ENCODE results near the gene NRXN3. TPM values are rescaled to one million over a fixed set of nuclear protein-coding genes. Genes with fewer than 3 reads are reported as not detected.

NRXN3 gene
- total and polyA plus RNA-seq, 2 experiments from 2014 or later: 1.0 to 1.8 TPM

GRCh38 chr14:78872837-78873236, 702.7 kb downstream of the NRXN3 start:
- Histone ChIP-seq H3K9me2 (ENCODE audit: insufficient read depth) (0 out of 2 replicates have a peak, but pooled peaks cover 6% of the 10 kb centered on the region), H3K4me1 (ENCODE audit: insufficient read depth) (peaks cover 14% of the 10 kb centered on the region), H3K4me2 (no peak overlapping the region), H3K27me3 (ENCODE audit: insufficient read depth) (no peaks in the 10 kb centered on the region), H3F3A (replicated peaks; ENCODE audit: low read depth) (no peaks in the 10 kb centered on the region), H2AFZ (no peak overlapping the region), H4K20me1 (replicated peaks; ENCODE audit: insufficient read depth) (no peaks in the 10 kb centered on the region), H3K36me3 (ENCODE audit: insufficient read depth) (no peaks in the 10 kb centered on the region), H3K27ac (ENCODE audit: low read depth) (no peak overlapping the region), H3K79me2 (replicated peaks; ENCODE audit: insufficient read depth) (no peaks in the 10 kb centered on the region), H3K4me3 (no peak overlapping the region)
- no peaks in the 10 kb centered on the region for H3K27me3 Mint-ChIP-seq (ENCODE audit: insufficient read depth, low read depth, poor library complexity)
- no peak overlapping the region for H3K27ac Mint-ChIP-seq
- no peak for DNase-seq (ENCODE audit: low spot score)
- peaks cover 24% of the 10 kb centered on the region for H3K4me1 Mint-ChIP-seq
- ATAC-seq: no peak
- no peak overlapping the region for H3K4me3 Mint-ChIP-seq
- 0 out of 3 replicates have a peak, but pooled peaks cover 3% of the 10 kb centered on the region for H3K36me3 Mint-ChIP-seq (ENCODE audit: low read depth)
- H3K9me3 Mint-ChIP-seq: no peaks in the 10 kb centered on the region
- TF ChIP-seq ZNF331 (CRISPR knock-in tag; IDR thresholded peaks at IDR 0.05; ENCODE audit: low read depth) (no peak), STAT1 (IDR thresholded peaks at IDR 0.05; ENCODE audit: unreplicated experiment) (no peak), NANOG (IDR thresholded peaks at IDR 0.05; ENCODE audit: borderline replicate concordance) (no peak), POLR2AphosphoS5 (IDR thresholded peaks at IDR 0.05; ENCODE audit: low read depth) (no peak), JUNB (IDR thresholded peaks at IDR 0.05; ENCODE audit: unreplicated experiment) (no peak), EZH2 (IDR thresholded peaks at IDR 0.05; ENCODE audit: low read depth, unreplicated experiment) (no peak), CREB1 (CRISPR knock-in tag; IDR thresholded peaks at IDR 0.05; ENCODE audit: low read depth) (no peak), EZH2phosphoT487 (IDR thresholded peaks at IDR 0.05; ENCODE audit: unreplicated experiment) (no peak), ZNF114 (CRISPR knock-in tag; IDR thresholded peaks at IDR 0.05) (no peak)
- TF ChIP-seq, protein P1, sequence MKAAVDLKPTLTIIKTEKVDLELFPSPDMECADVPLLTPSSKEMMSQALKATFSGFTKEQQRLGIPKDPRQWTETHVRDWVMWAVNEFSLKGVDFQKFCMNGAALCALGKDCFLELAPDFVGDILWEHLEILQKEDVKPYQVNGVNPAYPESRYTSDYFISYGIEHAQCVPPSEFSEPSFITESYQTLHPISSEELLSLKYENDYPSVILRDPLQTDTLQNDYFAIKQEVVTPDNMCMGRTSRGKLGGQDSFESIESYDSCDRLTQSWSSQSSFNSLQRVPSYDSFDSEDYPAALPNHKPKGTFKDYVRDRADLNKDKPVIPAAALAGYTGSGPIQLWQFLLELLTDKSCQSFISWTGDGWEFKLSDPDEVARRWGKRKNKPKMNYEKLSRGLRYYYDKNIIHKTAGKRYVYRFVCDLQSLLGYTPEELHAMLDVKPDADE (IDR thresholded peaks at IDR 0.05): no peak
- TF ChIP-seq, protein P2, sequence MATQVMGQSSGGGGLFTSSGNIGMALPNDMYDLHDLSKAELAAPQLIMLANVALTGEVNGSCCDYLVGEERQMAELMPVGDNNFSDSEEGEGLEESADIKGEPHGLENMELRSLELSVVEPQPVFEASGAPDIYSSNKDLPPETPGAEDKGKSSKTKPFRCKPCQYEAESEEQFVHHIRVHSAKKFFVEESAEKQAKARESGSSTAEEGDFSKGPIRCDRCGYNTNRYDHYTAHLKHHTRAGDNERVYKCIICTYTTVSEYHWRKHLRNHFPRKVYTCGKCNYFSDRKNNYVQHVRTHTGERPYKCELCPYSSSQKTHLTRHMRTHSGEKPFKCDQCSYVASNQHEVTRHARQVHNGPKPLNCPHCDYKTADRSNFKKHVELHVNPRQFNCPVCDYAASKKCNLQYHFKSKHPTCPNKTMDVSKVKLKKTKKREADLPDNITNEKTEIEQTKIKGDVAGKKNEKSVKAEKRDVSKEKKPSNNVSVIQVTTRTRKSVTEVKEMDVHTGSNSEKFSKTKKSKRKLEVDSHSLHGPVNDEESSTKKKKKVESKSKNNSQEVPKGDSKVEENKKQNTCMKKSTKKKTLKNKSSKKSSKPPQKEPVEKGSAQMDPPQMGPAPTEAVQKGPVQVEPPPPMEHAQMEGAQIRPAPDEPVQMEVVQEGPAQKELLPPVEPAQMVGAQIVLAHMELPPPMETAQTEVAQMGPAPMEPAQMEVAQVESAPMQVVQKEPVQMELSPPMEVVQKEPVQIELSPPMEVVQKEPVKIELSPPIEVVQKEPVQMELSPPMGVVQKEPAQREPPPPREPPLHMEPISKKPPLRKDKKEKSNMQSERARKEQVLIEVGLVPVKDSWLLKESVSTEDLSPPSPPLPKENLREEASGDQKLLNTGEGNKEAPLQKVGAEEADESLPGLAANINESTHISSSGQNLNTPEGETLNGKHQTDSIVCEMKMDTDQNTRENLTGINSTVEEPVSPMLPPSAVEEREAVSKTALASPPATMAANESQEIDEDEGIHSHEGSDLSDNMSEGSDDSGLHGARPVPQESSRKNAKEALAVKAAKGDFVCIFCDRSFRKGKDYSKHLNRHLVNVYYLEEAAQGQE (IDR thresholded peaks at IDR 0.05; ENCODE audit: unreplicated experiment): no peak
- TF ChIP-seq, protein P3, sequence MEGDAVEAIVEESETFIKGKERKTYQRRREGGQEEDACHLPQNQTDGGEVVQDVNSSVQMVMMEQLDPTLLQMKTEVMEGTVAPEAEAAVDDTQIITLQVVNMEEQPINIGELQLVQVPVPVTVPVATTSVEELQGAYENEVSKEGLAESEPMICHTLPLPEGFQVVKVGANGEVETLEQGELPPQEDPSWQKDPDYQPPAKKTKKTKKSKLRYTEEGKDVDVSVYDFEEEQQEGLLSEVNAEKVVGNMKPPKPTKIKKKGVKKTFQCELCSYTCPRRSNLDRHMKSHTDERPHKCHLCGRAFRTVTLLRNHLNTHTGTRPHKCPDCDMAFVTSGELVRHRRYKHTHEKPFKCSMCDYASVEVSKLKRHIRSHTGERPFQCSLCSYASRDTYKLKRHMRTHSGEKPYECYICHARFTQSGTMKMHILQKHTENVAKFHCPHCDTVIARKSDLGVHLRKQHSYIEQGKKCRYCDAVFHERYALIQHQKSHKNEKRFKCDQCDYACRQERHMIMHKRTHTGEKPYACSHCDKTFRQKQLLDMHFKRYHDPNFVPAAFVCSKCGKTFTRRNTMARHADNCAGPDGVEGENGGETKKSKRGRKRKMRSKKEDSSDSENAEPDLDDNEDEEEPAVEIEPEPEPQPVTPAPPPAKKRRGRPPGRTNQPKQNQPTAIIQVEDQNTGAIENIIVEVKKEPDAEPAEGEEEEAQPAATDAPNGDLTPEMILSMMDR (conservative IDR thresholded peaks at IDR 0.05; ENCODE audit: low read depth in 2 of 2): no peak
- TF ChIP-seq, protein P4, sequence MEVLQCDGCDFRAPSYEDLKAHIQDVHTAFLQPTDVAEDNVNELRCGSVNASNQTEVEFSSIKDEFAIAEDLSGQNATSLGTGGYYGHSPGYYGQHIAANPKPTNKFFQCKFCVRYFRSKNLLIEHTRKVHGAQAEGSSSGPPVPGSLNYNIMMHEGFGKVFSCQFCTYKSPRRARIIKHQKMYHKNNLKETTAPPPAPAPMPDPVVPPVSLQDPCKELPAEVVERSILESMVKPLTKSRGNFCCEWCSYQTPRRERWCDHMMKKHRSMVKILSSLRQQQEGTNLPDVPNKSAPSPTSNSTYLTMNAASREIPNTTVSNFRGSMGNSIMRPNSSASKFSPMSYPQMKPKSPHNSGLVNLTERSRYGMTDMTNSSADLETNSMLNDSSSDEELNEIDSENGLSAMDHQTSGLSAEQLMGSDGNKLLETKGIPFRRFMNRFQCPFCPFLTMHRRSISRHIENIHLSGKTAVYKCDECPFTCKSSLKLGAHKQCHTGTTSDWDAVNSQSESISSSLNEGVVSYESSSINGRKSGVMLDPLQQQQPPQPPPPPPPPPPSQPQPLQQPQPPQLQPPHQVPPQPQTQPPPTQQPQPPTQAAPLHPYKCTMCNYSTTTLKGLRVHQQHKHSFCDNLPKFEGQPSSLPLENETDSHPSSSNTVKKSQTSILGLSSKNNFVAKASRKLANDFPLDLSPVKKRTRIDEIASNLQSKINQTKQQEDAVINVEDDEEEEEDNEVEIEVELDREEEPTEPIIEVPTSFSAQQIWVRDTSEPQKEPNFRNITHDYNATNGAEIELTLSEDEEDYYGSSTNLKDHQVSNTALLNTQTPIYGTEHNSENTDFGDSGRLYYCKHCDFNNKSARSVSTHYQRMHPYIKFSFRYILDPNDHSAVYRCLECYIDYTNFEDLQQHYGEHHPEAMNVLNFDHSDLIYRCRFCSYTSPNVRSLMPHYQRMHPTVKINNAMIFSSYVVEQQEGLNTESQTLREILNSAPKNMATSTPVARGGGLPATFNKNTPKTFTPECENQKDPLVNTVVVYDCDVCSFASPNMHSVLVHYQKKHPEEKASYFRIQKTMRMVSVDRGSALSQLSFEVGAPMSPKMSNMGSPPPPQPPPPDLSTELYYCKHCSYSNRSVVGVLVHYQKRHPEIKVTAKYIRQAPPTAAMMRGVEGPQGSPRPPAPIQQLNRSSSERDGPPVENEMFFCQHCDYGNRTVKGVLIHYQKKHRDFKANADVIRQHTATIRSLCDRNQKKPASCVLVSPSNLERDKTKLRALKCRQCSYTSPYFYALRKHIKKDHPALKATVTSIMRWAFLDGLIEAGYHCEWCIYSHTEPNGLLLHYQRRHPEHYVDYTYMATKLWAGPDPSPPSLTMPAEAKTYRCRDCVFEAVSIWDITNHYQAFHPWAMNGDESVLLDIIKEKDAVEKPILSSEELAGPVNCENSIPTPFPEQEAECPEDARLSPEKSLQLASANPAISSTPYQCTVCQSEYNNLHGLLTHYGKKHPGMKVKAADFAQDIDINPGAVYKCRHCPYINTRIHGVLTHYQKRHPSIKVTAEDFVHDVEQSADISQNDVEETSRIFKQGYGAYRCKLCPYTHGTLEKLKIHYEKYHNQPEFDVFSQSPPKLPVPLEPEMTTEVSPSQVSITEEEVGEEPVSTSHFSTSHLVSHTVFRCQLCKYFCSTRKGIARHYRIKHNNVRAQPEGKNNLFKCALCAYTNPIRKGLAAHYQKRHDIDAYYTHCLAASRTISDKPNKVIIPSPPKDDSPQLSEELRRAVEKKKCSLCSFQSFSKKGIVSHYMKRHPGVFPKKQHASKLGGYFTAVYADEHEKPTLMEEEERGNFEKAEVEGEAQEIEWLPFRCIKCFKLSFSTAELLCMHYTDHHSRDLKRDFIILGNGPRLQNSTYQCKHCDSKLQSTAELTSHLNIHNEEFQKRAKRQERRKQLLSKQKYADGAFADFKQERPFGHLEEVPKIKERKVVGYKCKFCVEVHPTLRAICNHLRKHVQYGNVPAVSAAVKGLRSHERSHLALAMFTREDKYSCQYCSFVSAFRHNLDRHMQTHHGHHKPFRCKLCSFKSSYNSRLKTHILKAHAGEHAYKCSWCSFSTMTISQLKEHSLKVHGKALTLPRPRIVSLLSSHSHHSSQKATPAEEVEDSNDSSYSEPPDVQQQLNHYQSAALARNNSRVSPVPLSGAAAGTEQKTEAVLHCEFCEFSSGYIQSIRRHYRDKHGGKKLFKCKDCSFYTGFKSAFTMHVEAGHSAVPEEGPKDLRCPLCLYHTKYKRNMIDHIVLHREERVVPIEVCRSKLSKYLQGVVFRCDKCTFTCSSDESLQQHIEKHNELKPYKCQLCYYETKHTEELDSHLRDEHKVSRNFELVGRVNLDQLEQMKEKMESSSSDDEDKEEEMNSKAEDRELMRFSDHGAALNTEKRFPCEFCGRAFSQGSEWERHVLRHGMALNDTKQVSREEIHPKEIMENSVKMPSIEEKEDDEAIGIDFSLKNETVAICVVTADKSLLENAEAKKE (CRISPR knock-in tag; IDR thresholded peaks at IDR 0.05): no peak

All from GM23338 (cell line).